H9 (cell line): Measurements from ENCODE around the gene TNFAIP3. TPM values are rescaled to one million over a fixed set of nuclear protein-coding genes. Genes with fewer than 3 reads are reported as not detected.

Experiments used
- DNase-seq: peaks from one replicate; pipeline ENCODE4 v3.0.0-alpha.2; 2017
- H2AFZ ChIP-seq: one replicate; pipeline ENCODE4 v1.6.1; 2013; ENCODE audit warnings: mild to moderate bottlenecking, low read length, control low read depth, moderate library complexity
- H2AK5ac ChIP-seq: 2 replicates; pipeline ENCODE4 v1.6.1; 2013; ENCODE audit warnings: low read length, control low read depth, mixed read lengths; ENCODE audit not compliant: insufficient read length
- H2BK120ac ChIP-seq: one replicate; pipeline ENCODE4 v1.6.1; 2013; ENCODE audit warnings: low read depth, mild to moderate bottlenecking, low read length, control low read depth, inconsistent platforms; ENCODE audit not compliant: poor library complexity, severe bottlenecking
- H2BK12ac ChIP-seq: 2 replicates; pipeline ENCODE4 v1.6.1; 2013; ENCODE audit warnings: low read length, control low read depth, mixed read lengths, low read depth; ENCODE audit not compliant: insufficient read length
- H2BK15ac ChIP-seq: 2 replicates; pipeline ENCODE4 v1.6.1; 2013; ENCODE audit warnings: low read depth, low read length, control low read depth
- H2BK20ac ChIP-seq: one replicate; pipeline ENCODE4 v1.6.1; 2013; ENCODE audit warnings: low read depth, mild to moderate bottlenecking, low read length, control low read depth, inconsistent platforms; ENCODE audit not compliant: poor library complexity, severe bottlenecking
- H2BK5ac ChIP-seq: 2 replicates; pipeline ENCODE4 v1.6.1; 2013; ENCODE audit warnings: low read length, control low read depth, mixed read lengths; ENCODE audit not compliant: insufficient read length
- H3K14ac ChIP-seq: 2 replicates; pipeline ENCODE4 v1.6.1; 2013; ENCODE audit warnings: low read length, control low read depth; ENCODE audit not compliant: insufficient read depth
- H3K18ac ChIP-seq: 2 replicates; pipeline ENCODE4 v1.6.1; 2013; ENCODE audit warnings: low read depth, mild to moderate bottlenecking, mixed read lengths, low read length, control low read depth; ENCODE audit not compliant: insufficient read length
- H3K23ac ChIP-seq: 2 replicates; pipeline ENCODE4 v1.6.1; 2013; ENCODE audit warnings: low read length, control low read depth, mixed read lengths, low read depth; ENCODE audit not compliant: insufficient read length
- H3K23me2 ChIP-seq: 2 replicates; pipeline ENCODE4 v1.6.1; 2013; ENCODE audit warnings: low read depth, mild to moderate bottlenecking, mixed read lengths, low read length, control low read depth; ENCODE audit not compliant: insufficient read length, poor library complexity, severe bottlenecking
- H3K27ac ChIP-seq: 2 replicates; pipeline ENCODE4 v1.5.1; 2013; ENCODE audit warnings: low read length, control low read depth, mixed read lengths, low read depth; ENCODE audit not compliant: insufficient read length
- H3K27me3 ChIP-seq: 2 replicates; pipeline ENCODE4 v1.6.1; 2013; ENCODE audit warnings: low read length, control low read depth, inconsistent platforms; ENCODE audit not compliant: insufficient read depth
- H3K4ac ChIP-seq: 2 replicates; pipeline ENCODE4 v1.6.1; 2013; ENCODE audit warnings: low read depth, mild to moderate bottlenecking, control low read depth, inconsistent platforms, low read length, moderate library complexity
- H3K4me1 ChIP-seq: 2 replicates; pipeline ENCODE4 v1.6.1; 2013; ENCODE audit warnings: low read length, control low read depth, inconsistent platforms; ENCODE audit not compliant: insufficient read depth
- H3K4me2 ChIP-seq: 2 replicates; pipeline ENCODE4 v1.6.1; 2013; ENCODE audit warnings: low read length, control low read depth, mixed read lengths; ENCODE audit not compliant: insufficient read length, insufficient read depth
- H3K56ac ChIP-seq: 2 replicates; pipeline ENCODE4 v1.6.1; 2013; ENCODE audit warnings: low read depth, mild to moderate bottlenecking, mixed read lengths, low read length, control low read depth; ENCODE audit not compliant: insufficient read length
- H3K79me1 ChIP-seq: 2 replicates; pipeline ENCODE4 v1.6.1; 2013; ENCODE audit warnings: low read depth, mild to moderate bottlenecking, moderate library complexity, low read length, control low read depth, inconsistent platforms; ENCODE audit not compliant: insufficient read depth, poor library complexity, severe bottlenecking
- H3K79me2 ChIP-seq: 2 replicates; pipeline ENCODE4 v1.6.1; 2013; ENCODE audit warnings: low read length, control low read depth, inconsistent platforms; ENCODE audit not compliant: insufficient read depth
- H3K9ac ChIP-seq: 2 replicates; pipeline ENCODE4 v1.6.1; 2013; ENCODE audit warnings: low read length, control low read depth, mixed read lengths; ENCODE audit not compliant: insufficient read length; ENCODE audit errors: extremely low read depth
- H3K9me3 ChIP-seq: one replicate; pipeline ENCODE4 v1.6.1; 2013; ENCODE audit warnings: low read depth, low read length, inconsistent platforms; ENCODE audit not compliant: control insufficient read depth
- H3T11ph ChIP-seq: one replicate; pipeline ENCODE4 v1.6.1; 2013; ENCODE audit warnings: mild to moderate bottlenecking, low read length, control low read depth, inconsistent platforms
- H4K20me1 ChIP-seq: one replicate; pipeline ENCODE4 v1.6.1; 2013; ENCODE audit not compliant: control insufficient read depth, insufficient read length, insufficient read depth
- H4K5ac ChIP-seq: 2 replicates; pipeline ENCODE4 v1.6.1; 2013; ENCODE audit warnings: low read depth, mild to moderate bottlenecking, mixed read lengths, low read length, control low read depth; ENCODE audit not compliant: insufficient read length
- H4K8ac ChIP-seq: replicated peaks from 2 replicates; pipeline ENCODE4 v1.6.1; 2013; ENCODE audit warnings: low read length, control low read depth, mixed read lengths, low read depth; ENCODE audit not compliant: insufficient read length
- H4K91ac ChIP-seq: 2 replicates; pipeline ENCODE4 v1.6.1; 2013; ENCODE audit warnings: low read depth, mild to moderate bottlenecking, moderate library complexity, mixed read lengths, low read length, control low read depth; ENCODE audit not compliant: insufficient read length
- H3K27ac Mint-ChIP-seq, 3 experiments: 2 replicates in 2 of 3; 3 replicates in 1 of 3; pipeline ENCODE4 v1.8.0; 2020 to 2021; ENCODE audit warnings: mixed read lengths in 3 of 3, mild to moderate bottlenecking in 1 of 3, moderate library complexity in 1 of 3
- H3K27me3 Mint-ChIP-seq: 2 replicates; pipeline ENCODE4 v1.8.0; 2021; ENCODE audit warnings: low read depth, mild to moderate bottlenecking, moderate library complexity, mixed read lengths
- H3K36me3 Mint-ChIP-seq, 3 experiments: 2 replicates in 2 of 3; 3 replicates in 1 of 3; pipeline ENCODE4 v1.8.0; 2020 to 2021; ENCODE audit warnings: low read depth in 3 of 3, mixed read lengths in 3 of 3; ENCODE audit not compliant: insufficient read depth in 1 of 3
- H3K4me1 Mint-ChIP-seq, 2 experiments: 2 replicates each; pipeline ENCODE4 v1.8.0; 2020; ENCODE audit warnings: mixed read lengths in 2 of 2
- H3K4me3 Mint-ChIP-seq, 2 experiments: 2 replicates in 1 of 2; 3 replicates in 1 of 2; pipeline ENCODE4 v1.8.0; 2020 to 2021; ENCODE audit warnings: mild to moderate bottlenecking in 2 of 2, mixed read lengths in 2 of 2, moderate library complexity in 1 of 2
- H3K9me3 Mint-ChIP-seq, 2 experiments: 2 replicates in 1 of 2; 3 replicates in 1 of 2; pipeline ENCODE4 v1.8.0; 2020; ENCODE audit warnings: mild to moderate bottlenecking in 2 of 2, mixed read lengths in 2 of 2, moderate library complexity in 1 of 2
- WGBS: extraction: QIAGEN DNeasy Blood & Tissue Kit; methylation state at CpG from one replicate; pipeline ENCODE4 v1.1.7; 2013; ENCODE audit warnings: missing lambda C conversion rate, low lambda C conversion rate, mixed read lengths; ENCODE audit not compliant: insufficient read length; ENCODE audit errors: extremely low coverage; 5-methylcytosine and 5-hydroxymethylcytosine counted together
- total RNA-seq: library from RNA; stranded (reverse); gene quantifications from 2 replicates; pipeline ENCODE4 v1.2.1, GENCODE V29; 2021
- TF ChIP-seq, protein P1 (sequence below): fragments of 200-600 bp; sonication (generic); conservative IDR thresholded peaks from 3 replicates; pipeline ENCODE4 v1.8.0; 2021; ENCODE audit warnings: antibody characterized with exemption, mild to moderate bottlenecking

TNFAIP3 gene
- total RNA-seq, 1 experiment from 2014 or later: 3.7 TPM

DNA sequence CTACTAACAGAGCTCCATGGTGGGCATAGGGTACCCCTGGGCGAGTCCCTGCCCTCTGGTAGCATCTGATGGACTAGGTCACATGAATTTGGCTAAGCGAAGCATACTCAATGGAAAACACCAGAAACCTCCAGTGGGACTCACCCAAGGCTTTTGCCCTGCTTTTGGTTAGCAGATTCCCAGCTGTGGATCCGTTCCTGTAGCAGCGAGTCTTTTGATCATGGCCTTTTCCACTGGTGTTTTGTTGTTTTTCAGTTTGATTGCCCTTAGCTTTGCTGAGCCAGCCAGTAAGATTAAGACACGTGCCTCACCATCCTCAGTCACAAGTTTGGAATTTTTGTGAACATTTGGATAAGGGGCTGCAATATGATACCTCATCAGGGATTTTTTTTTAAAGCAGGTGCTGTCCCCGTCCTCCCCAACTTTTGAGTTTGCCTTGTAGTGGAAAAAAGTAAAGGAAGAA is 8.0 kb downstream of the TNFAIP3 start:
- Histone ChIP-seq H3K79me1 (no peaks in the 10 kb centered on the region), H2AK5ac (no peak overlapping the region), H3K4me1 (peaks cover 3% of the 10 kb centered on the region; the same call in 1 of the 2 replicates), H3K23me2 (no peaks in the 10 kb centered on the region), H4K8ac (no peak overlapping the region), H3K14ac (no peak overlapping the region), H2BK20ac (no peak overlapping the region), H4K5ac (no peak overlapping the region), H3K4me2 (no peak overlapping the region), H4K20me1 (no peaks in the 10 kb centered on the region), H3K56ac (no peak overlapping the region), H3K79me2 (no peaks in the 10 kb centered on the region), H2BK15ac (no peak overlapping the region), H2BK5ac (no peak overlapping the region), H3K9me3 (no peaks in the 10 kb centered on the region), H3K4ac (no peak overlapping the region), H3K9ac (no peak overlapping the region), H4K91ac (no peak overlapping the region), H3K18ac (no peak overlapping the region), H2AFZ (no peak overlapping the region), H3T11ph (no peak overlapping the region), H2BK12ac (no peak overlapping the region), H3K27ac (no peak overlapping the region), H3K23ac (no peak overlapping the region), H3K27me3 (no peaks in the 10 kb centered on the region), H2BK120ac (no peak overlapping the region)
- TF ChIP-seq, protein P1, sequence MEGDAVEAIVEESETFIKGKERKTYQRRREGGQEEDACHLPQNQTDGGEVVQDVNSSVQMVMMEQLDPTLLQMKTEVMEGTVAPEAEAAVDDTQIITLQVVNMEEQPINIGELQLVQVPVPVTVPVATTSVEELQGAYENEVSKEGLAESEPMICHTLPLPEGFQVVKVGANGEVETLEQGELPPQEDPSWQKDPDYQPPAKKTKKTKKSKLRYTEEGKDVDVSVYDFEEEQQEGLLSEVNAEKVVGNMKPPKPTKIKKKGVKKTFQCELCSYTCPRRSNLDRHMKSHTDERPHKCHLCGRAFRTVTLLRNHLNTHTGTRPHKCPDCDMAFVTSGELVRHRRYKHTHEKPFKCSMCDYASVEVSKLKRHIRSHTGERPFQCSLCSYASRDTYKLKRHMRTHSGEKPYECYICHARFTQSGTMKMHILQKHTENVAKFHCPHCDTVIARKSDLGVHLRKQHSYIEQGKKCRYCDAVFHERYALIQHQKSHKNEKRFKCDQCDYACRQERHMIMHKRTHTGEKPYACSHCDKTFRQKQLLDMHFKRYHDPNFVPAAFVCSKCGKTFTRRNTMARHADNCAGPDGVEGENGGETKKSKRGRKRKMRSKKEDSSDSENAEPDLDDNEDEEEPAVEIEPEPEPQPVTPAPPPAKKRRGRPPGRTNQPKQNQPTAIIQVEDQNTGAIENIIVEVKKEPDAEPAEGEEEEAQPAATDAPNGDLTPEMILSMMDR: no peak
- H3K27me3 Mint-ChIP-seq: peaks cover 5% of the 10 kb centered on the region; the same call in 1 of the 2 replicates
- DNase-seq: no peak
- peaks cover 22 to 23% of the 10 kb centered on the region in 2 experiments for H3K4me1 Mint-ChIP-seq
- H3K9me3 Mint-ChIP-seq: no peaks in the 10 kb centered on the region
- no peak overlapping the region for H3K4me3 Mint-ChIP-seq
- no CpG with 5 or more reads among the region's 6 CpGs for WGBS
- H3K36me3 Mint-ChIP-seq: peaks cover 0 to 23% (median 0%) of the 10 kb centered on the region in 3 experiments; a peak in 3 of 7 replicates
- H3K27ac Mint-ChIP-seq: no peak overlapping the region
